OCI-LY1 (cell line): ENCODE results near the gene BRI3BP.

Experiments used
- EZH2 ChIP-seq: fragments of 200-600 bp; sonication (generic), shearing (Covaris generic); IDR thresholded peaks from 2 replicates; pipeline ENCODE4 v1.8.0; 2017; ENCODE audit warnings: borderline replicate concordance, mixed run types, mild to moderate bottlenecking, antibody characterized with exemption, low read length, moderate library complexity, mixed read lengths
- TF ChIP-seq, protein P1 (sequence below): fragments of 200-600 bp; sonication (generic), shearing (Covaris generic); IDR thresholded peaks from 2 replicates; pipeline ENCODE4 v1.5.1; 2017; ENCODE audit warnings: mild to moderate bottlenecking, antibody characterized with exemption, low read length, moderate library complexity, mixed read lengths

DNA sequence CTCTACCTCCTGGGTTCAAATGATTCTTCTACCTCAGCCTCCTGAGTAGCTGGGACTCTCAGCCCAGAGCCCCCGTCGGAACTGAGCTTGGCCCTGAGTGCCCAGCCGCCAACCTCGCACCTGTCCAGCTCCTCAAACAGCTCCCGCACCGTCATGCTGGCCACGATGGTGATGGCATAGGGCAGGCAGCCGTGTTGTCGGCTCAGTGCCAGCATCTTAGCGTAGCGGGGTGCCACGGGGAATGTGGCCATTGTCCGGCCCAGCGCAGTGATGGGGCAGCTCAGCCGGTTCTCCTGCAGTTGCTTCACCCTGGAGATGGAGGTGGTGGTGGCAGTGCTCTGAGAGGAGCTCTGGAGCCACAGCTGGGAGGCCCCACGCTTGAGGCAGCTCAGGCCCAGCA, 36.9 kb upstream of the BRI3BP start:
- TF ChIP-seq, protein P1, sequence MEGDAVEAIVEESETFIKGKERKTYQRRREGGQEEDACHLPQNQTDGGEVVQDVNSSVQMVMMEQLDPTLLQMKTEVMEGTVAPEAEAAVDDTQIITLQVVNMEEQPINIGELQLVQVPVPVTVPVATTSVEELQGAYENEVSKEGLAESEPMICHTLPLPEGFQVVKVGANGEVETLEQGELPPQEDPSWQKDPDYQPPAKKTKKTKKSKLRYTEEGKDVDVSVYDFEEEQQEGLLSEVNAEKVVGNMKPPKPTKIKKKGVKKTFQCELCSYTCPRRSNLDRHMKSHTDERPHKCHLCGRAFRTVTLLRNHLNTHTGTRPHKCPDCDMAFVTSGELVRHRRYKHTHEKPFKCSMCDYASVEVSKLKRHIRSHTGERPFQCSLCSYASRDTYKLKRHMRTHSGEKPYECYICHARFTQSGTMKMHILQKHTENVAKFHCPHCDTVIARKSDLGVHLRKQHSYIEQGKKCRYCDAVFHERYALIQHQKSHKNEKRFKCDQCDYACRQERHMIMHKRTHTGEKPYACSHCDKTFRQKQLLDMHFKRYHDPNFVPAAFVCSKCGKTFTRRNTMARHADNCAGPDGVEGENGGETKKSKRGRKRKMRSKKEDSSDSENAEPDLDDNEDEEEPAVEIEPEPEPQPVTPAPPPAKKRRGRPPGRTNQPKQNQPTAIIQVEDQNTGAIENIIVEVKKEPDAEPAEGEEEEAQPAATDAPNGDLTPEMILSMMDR = no peak
- no peak for TF ChIP-seq EZH2
